NOMO-1 (cell line): Measurements from ENCODE around the gene TAL2.
"Not testable (repeated sequence)": the region's sequence is repeated elsewhere in the genome, so short reads cannot be mapped to it uniquely, and the experiment has no call there.

Experiments
- DNase-seq, 2 experiments: peaks; one replicate each; lab custom pipeline; 2025; ENCODE audit not compliant: unreplicated experiment in 2 of 2; lab: John Stamatoyannopoulos, UW

TAL2 gene

DNA sequence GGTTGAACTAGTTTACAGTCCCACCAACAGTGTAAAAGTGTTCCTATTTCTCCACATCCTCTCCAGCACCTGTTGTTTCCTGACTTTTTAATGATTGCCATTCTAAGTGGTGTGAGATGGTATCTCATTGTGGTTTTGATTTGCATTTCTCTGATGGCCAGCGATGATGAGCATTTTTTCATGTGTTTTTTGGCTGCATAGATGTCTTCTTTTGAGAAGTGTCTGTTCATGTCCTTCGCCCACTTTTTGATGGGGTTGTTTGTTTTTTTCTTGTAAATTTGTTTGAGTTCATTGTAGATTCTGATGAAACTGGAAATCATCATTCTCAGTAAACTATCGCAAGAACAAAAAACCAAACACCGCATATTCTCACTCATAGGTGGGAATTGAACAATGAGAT lies 41.4 kb downstream of the TAL2 start:
- not testable (repeated sequence) for DNase-seq

DNA sequence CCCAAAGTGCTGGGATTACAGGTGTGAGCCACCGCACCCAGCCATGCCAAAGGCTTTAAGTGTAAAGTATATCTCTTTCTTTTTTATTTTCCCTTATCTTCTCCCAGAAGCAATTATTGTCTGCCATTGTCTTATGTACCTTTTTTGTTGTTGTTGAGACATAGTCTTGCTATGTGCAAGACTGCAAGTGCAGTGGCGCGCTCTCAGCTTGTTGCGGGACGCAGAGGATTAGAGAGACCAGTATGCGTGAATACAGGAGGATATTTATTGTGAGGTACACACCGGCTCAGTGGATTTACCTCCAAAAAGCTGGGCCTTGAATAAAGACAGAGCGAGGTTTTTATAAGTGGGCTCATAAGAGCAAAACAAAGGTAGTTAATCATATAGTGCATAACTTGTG lies 43.9 kb downstream of the TAL2 start:
- DNase-seq, result no peak

DNA sequence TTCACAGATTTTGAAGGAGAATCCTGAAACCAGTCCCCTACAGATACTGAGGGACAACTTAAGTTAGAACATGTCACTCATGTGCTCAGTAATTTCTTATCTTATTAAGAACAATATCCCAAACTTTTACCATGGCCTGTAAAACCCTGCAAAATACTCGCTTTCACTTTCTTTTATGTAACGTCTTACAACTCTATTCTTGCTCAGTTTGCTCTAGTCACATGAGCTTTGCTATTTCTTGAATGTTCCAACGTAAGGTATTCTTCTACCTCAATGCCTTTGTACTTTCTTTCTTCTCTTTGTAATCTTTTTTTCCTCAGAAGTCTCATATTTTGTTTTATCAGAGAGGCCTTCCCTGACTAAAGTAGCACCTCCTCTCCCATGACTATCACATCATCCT lies 46.1 kb downstream of the TAL2 start:
- no peak for DNase-seq

DNA sequence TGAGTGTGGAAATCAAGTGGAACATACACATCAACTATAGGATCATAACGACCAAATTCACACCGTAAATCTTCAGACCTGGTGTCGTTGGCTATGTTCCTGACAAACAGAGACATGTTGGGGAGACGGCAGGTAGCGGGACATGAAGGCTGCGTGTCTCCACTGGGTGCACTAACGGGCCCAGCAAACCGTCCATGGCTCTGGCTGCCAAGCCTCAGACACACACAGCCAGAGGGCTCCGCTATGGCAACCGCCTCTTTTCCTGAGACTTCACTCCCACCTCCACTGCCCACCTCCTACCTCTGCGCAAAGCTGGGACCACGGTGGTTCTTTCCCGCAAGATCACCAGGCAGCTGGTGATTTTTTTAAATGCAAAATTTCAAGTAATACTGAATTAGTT lies 48.4 kb downstream of the TAL2 start:
- DNase-seq, result no peak

DNA sequence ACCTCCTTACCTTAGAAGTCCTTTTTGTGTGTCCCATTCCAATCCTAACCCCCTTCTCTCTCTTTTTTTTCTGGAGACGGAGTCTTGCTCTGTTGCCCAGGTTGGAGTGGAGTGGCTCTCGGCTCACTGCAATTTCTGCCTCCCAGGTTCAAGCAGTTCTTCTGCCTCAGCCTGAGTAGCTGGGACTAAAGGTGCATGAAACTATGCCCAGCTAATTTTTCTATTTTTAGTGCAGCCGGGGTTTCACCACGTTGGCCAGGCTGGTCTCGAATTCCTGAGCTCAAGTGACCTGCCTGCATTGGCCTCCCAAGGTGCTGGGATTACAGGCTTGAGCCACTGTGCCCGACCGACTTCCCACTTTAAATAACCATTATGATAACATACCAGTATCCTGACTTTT lies 49.6 kb downstream of the TAL2 start:
- no peak for DNase-seq

DNA sequence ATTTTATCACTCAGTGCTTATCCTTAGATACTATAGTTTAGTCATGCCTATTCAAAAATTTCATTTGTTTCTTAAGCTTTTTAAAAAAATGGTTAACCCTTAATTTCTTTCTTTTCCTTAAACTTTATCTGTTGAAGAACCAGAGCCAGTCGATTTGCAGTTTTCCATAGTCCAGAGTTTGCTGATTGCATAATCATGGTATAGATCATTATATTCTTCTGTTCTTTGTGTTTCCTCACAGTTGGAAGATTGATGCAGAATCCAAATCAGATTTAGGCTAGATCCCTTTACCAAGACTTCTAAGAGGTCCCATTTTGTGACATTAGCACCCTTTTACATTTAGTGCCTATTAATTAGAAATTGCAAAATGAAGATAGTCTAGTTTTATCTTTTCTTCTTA lies 50.0 kb downstream of the TAL2 start:
- no peak for DNase-seq
